Measurements from ENCODE around the gene TFDP2. TPM values are rescaled to one million over a fixed set of nuclear protein-coding genes. Genes with fewer than 3 reads are reported as not detected.

Gene TFDP2
- total and polyA plus RNA-seq, 2 donors from 2014 or later = 38.7 to 50.6 TPM

GRCh38 chr3:142035308-142035922 lies 113.9 kb downstream of the TFDP2 start:
- Histone ChIP-seq H3K4me3 (ENCODE audit: low read length in 3 of 3) (no peak overlapping the region), H3K9me3 (ENCODE audit: control insufficient read depth in 2 of 3, insufficient read depth in 1 of 3, low read length in 3 of 3) (no peaks in the 10 kb centered on the region), H3K4me1 (ENCODE audit: control insufficient read depth in 2 of 3, insufficient read depth in 2 of 3, low read depth in 1 of 3, low read length in 3 of 3) (no peaks in the 10 kb centered on the region), H3K27ac (ENCODE audit: low read depth in 2 of 2, low read length in 2 of 2) (no peak overlapping the region), H3K27me3 (ENCODE audit: control insufficient read depth, insufficient read depth, low read length) (no peaks in the 10 kb centered on the region), H3K36me3 (ENCODE audit: control insufficient read depth in 2 of 3, insufficient read depth in 3 of 3, low read length in 3 of 3) (no peaks in the 10 kb centered on the region), H3K9ac (ENCODE audit: low read length in 3 of 3) (no peak overlapping the region)
- TF ChIP-seq CTCF (IDR thresholded peaks at IDR 0.05; ENCODE audit: borderline replicate concordance, extremely low read depth, insufficient read depth) = no peak
- no peak for DNase-seq
- intact Hi-C loops (cut with DNase I) = no loop called here
- no peak for FAIRE-seq

- Histone ChIP-seq H3K9ac (ENCODE audit: low read length in 3 of 3) (no peak overlapping the region), H3K27ac (ENCODE audit: low read depth in 2 of 2, low read length in 2 of 2) (no peak overlapping the region), H3K27me3 (ENCODE audit: control insufficient read depth, insufficient read depth, low read length) (no peaks in the 10 kb centered on the region), H3K4me1 (ENCODE audit: control insufficient read depth in 2 of 3, insufficient read depth in 2 of 3, low read depth in 1 of 3, low read length in 3 of 3) (no peaks in the 10 kb centered on the region), H3K9me3 (ENCODE audit: control insufficient read depth in 2 of 3, insufficient read depth in 1 of 3, low read length in 3 of 3) (no peaks in the 10 kb centered on the region), H3K4me3 (ENCODE audit: low read length in 3 of 3) (no peak overlapping the region), H3K36me3 (ENCODE audit: control insufficient read depth in 2 of 3, insufficient read depth in 3 of 3, low read length in 3 of 3) (no peaks in the 10 kb centered on the region)
- FAIRE-seq = no peak
- no peak for DNase-seq
- intact Hi-C loops (cut with DNase I) = no loop called here
- TF ChIP-seq CTCF (IDR thresholded peaks at IDR 0.05; ENCODE audit: borderline replicate concordance, extremely low read depth, insufficient read depth) = no peak
These were observed 116.1 kb downstream of the TFDP2 start for GRCh38 chr3:142033292-142033691.

GRCh38 chr3:142031575-142031974 lies 117.8 kb downstream of the TFDP2 start:
- H3K9ac ChIP-seq (ENCODE audit: low read length in 3 of 3) = no peak overlapping the region
- intact Hi-C loops (cut with DNase I) = no loop called here
- H3K27me3 ChIP-seq (ENCODE audit: control insufficient read depth, insufficient read depth, low read length) = no peaks in the 10 kb centered on the region
- FAIRE-seq (no peak), DNase-seq (no peak)
- TF ChIP-seq CTCF (IDR thresholded peaks at IDR 0.05; ENCODE audit: borderline replicate concordance, extremely low read depth, insufficient read depth) = no peak
- H3K27ac ChIP-seq (ENCODE audit: low read depth in 2 of 2, low read length in 2 of 2) = no peak overlapping the region
- H3K4me1 ChIP-seq (ENCODE audit: control insufficient read depth in 2 of 3, insufficient read depth in 2 of 3, low read depth in 1 of 3, low read length in 3 of 3) = peaks cover 0 to 1% (median 0%) of the 10 kb centered on the region in 3 donors
- no peaks in the 10 kb centered on the region for H3K9me3 ChIP-seq (ENCODE audit: control insufficient read depth in 2 of 3, insufficient read depth in 1 of 3, low read length in 3 of 3)
- H3K36me3 ChIP-seq (ENCODE audit: control insufficient read depth in 2 of 3, insufficient read depth in 3 of 3, low read length in 3 of 3) = no peaks in the 10 kb centered on the region
- no peak overlapping the region for H3K4me3 ChIP-seq (ENCODE audit: low read length in 3 of 3)

GRCh38 chr3:142029791-142030190 lies 119.6 kb downstream of the TFDP2 start:
- Histone ChIP-seq H3K9ac (ENCODE audit: low read length in 3 of 3) (no peak overlapping the region), H3K9me3 (ENCODE audit: control insufficient read depth in 2 of 3, insufficient read depth in 1 of 3, low read length in 3 of 3) (no peaks in the 10 kb centered on the region), H3K4me1 (ENCODE audit: control insufficient read depth in 2 of 3, insufficient read depth in 2 of 3, low read depth in 1 of 3, low read length in 3 of 3) (peaks cover 0 to 3% (median 0%) of the 10 kb centered on the region in 3 donors), H3K36me3 (ENCODE audit: control insufficient read depth in 2 of 3, insufficient read depth in 3 of 3, low read length in 3 of 3) (no peaks in the 10 kb centered on the region), H3K4me3 (ENCODE audit: low read length in 3 of 3) (no peak overlapping the region), H3K27me3 (ENCODE audit: control insufficient read depth, insufficient read depth, low read length) (no peaks in the 10 kb centered on the region), H3K27ac (ENCODE audit: low read depth in 2 of 2, low read length in 2 of 2) (no peak overlapping the region)
- no peak for FAIRE-seq
- TF ChIP-seq CTCF (IDR thresholded peaks at IDR 0.05; ENCODE audit: borderline replicate concordance, extremely low read depth, insufficient read depth) = no peak
- intact Hi-C loops (cut with DNase I) = no loop called here
- DNase-seq = no peak

All from kidney (tissue), 14 donors.